ENCODE measurements around the gene ACKR4. TPM values are rescaled to one million over a fixed set of nuclear protein-coding genes. Genes with fewer than 3 reads are reported as not detected.
A peak's percentile ranks its signal among the peaks of the same experiment; 100 is the strongest.

ACKR4 gene
- total RNA-seq (under 1 TPM in 3 of 5 experiments, not detected in 2; 0.16 to 0.51 (median 0.19) TPM), polyA plus RNA-seq (not detected), total RNA-seq (not detected)

DNA sequence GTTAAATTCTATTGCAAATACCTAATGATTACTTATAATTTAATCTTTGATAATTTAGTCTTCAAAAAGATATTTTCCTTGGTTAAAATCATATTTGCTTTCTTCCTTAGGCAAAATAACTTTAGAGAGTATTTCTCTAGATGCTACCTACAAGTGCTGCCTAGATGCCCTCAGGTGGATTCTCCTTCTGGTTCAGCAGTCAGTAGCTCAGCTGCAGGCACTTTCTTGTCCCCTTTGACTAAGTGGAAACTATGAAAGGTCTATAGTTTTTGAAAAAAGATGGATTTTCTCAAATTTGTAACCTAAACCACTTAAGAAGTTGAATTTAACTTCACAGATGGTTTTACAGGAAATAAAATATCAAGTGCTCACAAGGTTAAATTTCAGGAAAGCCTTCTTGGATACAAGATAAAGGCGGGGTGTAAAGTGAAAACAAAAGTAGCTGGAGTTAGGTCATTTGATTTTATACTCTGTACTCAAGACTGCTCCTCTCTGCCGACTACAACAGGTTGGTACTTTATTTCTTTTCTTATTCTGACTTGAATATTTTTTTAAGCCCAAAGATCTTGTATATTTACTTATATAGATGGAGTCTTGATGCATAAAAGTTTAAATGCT is at the start of gene ACKR4:
ACKR4 (plus strand) TSS at position 455 of the 618 bp plus-strand sequence. CDS start 3,128 bp downstream, outside the sequence.
- no peaks in the 10 kb centered on the region for H3K27me3 Mint-ChIP-seq

DNA sequence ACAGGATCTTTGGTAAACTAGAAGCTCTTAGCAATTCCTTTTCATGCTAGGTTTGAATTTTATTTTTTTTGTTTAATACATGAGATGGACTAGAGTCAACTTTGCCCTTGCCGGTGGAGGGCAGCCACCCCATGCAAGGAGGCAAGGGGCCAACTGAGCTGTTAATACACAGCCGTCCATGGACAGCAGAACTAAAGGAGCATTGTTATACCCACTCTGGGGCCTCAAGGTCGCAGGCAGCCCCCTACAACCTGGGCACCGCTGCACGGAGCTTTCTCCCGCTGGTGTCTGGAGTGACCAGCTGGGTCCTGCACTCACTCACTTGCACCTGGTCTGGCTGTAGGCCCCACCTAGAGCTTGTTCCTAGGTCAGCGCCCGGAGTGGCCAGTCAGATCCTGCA is 47.9 kb upstream of the ACKR4 start:
- Mint-ChIP-seq H3K27ac (peak overlapping the region in 1 of 9 donors; percentile 28), H3K36me3 (peaks cover 0 to 13% (median 0%) of the 10 kb centered on the region in 5 donors), H3K4me3 (no peak overlapping the region), H3K27me3 (no peaks in the 10 kb centered on the region), H3K9me3 (peaks cover 0 to 4% (median 0%) of the 10 kb centered on the region in 11 donors), H3K4me1 (peaks cover 9 to 31% (median 15%) of the 10 kb centered on the region in 7 donors)
- intact Hi-C loops (cut with micrococcal nuclease) = no loop called here
- Histone ChIP-seq H3K27ac (ENCODE audit: low read depth, low read length) (no peak overlapping the region), H3K27me3 (ENCODE audit: control insufficient read depth in 2 of 2, insufficient read depth in 2 of 2, low read length in 2 of 2) (no peaks in the 10 kb centered on the region), H3K9me3 (ENCODE audit: control insufficient read depth in 2 of 3, low read length in 3 of 3) (no peaks in the 10 kb centered on the region), H3K36me3 (ENCODE audit: control insufficient read depth in 2 of 3, insufficient read depth in 3 of 3, low read length in 3 of 3) (no peaks in the 10 kb centered on the region), H3K4me3 (ENCODE audit: low read length) (no peak overlapping the region), H3K4me1 (ENCODE audit: control insufficient read depth in 2 of 2, insufficient read depth in 2 of 2, low read length in 2 of 2) (no peaks in the 10 kb centered on the region)
- ATAC-seq (no peak), DNase-seq (no peak)
- POLR2A ChIA-PET = no interaction called here
- CTCF ChIA-PET = no interaction called here

More for the DNA sequence above, at the start of gene ACKR4:
- POLR2A ChIA-PET = no interaction called here
- Histone ChIP-seq H3K27me3 (ENCODE audit: control insufficient read depth in 2 of 2, insufficient read depth in 2 of 2, low read length in 2 of 2) (no peaks in the 10 kb centered on the region), H3K4me3 (ENCODE audit: low read length) (no peak within 1 kb of the TSS), H3K9me3 (ENCODE audit: control insufficient read depth in 2 of 3, low read length in 3 of 3) (no peaks in the 10 kb centered on the region), H3K36me3 (ENCODE audit: control insufficient read depth in 2 of 3, insufficient read depth in 3 of 3, low read length in 3 of 3) (peaks cover 0 to 7% (median 0%) of the 10 kb centered on the region in 3 experiments), H3K27ac (ENCODE audit: low read depth, low read length) (no peak within 1 kb of the TSS), H3K4me1 (ENCODE audit: control insufficient read depth in 2 of 2, insufficient read depth in 2 of 2, low read length in 2 of 2) (no peaks in the 10 kb centered on the region)
- Mint-ChIP-seq H3K36me3 (peaks cover 12 to 55% (median 54%) of the 10 kb centered on the region in 5 donors), H3K9me3 (peaks cover 0 to 2% (median 0%) of the 10 kb centered on the region in 11 donors), H3K4me3 (no peak within 1 kb of the TSS), H3K27ac (peak within 1 kb of the TSS in 1 of 9 donors; percentile 31), H3K4me1 (peaks cover 0 to 5% (median 0%) of the 10 kb centered on the region in 7 donors)
- ATAC-seq (no peak), DNase-seq (no peak)
- CTCF ChIA-PET = no interaction called here
- intact Hi-C loops (cut with micrococcal nuclease) = no loop called here

DNA sequence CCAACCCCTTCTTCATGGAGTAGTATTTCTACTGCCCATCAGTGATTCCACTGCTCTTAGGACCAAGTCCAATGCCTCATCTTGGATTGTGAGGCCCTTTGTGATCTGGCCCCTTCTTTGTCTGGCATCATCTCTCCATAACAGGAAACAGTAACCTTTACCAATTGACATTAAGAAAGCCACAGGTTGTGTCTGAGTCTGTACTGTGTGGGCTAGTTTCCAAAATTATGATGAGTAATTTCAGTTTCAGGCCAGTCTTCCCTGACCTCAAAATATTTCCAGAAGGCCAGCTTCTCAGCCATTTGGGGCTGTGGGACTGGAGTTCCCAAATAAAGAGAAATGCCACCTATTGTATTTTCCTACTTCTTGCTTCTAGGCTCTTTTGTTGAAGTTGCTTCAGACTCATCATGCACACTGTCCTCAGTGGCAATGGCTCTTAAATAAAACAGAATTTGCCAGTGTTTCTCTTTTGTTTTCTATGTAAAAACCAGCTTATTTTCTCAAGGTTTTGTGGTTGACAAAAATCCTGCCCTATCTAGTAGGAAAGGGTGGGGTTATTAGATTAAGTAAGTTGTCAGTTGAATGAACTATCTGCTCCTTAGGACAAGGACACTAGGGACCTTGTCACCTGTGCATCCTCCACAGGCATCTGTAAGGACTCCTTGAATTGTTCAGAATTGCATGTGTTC is 47.0 kb upstream of the ACKR4 start:
- Mint-ChIP-seq H3K4me3 (peak overlapping the region in 1 of 10 donors; percentile 53), H3K27me3 (no peaks in the 10 kb centered on the region), H3K27ac (peak overlapping the region in 7 of 9 donors; percentile 26 to 76 (median 60)), H3K36me3 (peaks cover 0 to 8% (median 0%) of the 10 kb centered on the region in 5 donors), H3K4me1 (peaks cover 9 to 27% (median 15%) of the 10 kb centered on the region in 7 donors), H3K9me3 (peaks cover 0 to 4% (median 0%) of the 10 kb centered on the region in 11 donors)
- H3K27me3 ChIP-seq (ENCODE audit: control insufficient read depth in 2 of 2, insufficient read depth in 2 of 2, low read length in 2 of 2) = no peaks in the 10 kb centered on the region
- ATAC-seq (peak; percentile 24), DNase-seq (peak in 1 of 9 donors; percentile 41)
- H3K27ac ChIP-seq (ENCODE audit: low read depth, low read length) = no peak overlapping the region
- H3K9me3 ChIP-seq (ENCODE audit: control insufficient read depth in 2 of 3, low read length in 3 of 3) = no peaks in the 10 kb centered on the region
- H3K36me3 ChIP-seq (ENCODE audit: control insufficient read depth in 2 of 3, insufficient read depth in 3 of 3, low read length in 3 of 3) = no peaks in the 10 kb centered on the region
- intact Hi-C loops (cut with micrococcal nuclease) = loop anchor here in 1 of 2 donors (5.0 kb wide), 1 partner anchor 1168 kb away; the partner anchor contains the start of gene NUDT16
- POLR2A ChIA-PET = no interaction called here
- CTCF ChIA-PET = no interaction called here
- no peak overlapping the region for H3K4me3 ChIP-seq (ENCODE audit: low read length)
- no peaks in the 10 kb centered on the region for H3K4me1 ChIP-seq (ENCODE audit: control insufficient read depth in 2 of 2, insufficient read depth in 2 of 2, low read length in 2 of 2)

DNA sequence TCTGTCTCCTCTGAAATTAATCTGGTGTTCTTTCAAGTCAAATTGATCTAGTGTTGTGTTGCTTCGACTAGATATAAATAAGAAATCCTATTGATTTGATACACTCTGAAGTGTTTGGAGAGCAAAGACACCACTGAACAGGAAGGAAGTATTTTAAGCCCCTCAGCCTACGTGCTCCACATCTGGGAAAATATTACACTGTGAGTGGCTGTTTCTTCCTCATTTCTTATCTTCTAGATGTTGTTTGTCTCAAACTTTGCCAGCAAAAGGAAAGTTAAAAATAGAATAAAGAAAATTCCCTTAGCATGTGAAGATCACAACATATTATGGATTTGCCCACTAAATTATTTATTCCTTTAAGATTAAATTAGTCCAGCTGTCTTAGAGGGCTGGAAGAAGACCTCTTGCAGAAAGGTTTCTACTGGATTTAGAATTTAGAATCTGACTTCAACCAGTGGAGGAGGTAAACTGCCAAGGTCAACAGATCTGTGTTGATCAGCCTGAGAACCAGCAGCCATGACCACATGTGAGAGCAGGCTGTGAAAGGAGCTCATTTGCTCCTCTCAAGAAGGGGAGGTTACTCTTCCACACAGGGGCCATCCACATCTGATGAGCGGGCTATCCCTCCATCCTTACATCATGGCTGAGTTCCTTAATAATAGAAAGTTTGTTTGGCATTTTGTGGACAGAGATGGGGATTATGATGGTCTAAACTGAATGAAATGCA is 46.3 kb upstream of the ACKR4 start:
- H3K4me1 ChIP-seq (ENCODE audit: control insufficient read depth in 2 of 2, insufficient read depth in 2 of 2, low read length in 2 of 2) = no peaks in the 10 kb centered on the region
- ChIA-PET CTCF (interaction anchor here (0.7 kb wide), 1 partner anchor 866 kb away, joined by 3 read pairs; no protein-coding TSS in a partner anchor), POLR2A (interaction anchor here (0.5 kb wide), 1 partner anchor 73 kb away, joined by 3 read pairs; no protein-coding TSS in a partner anchor)
- DNase-seq (peak in 1 of 9 donors; percentile 0), ATAC-seq (no peak)
- H3K9me3 ChIP-seq (ENCODE audit: control insufficient read depth in 2 of 3, low read length in 3 of 3) = no peaks in the 10 kb centered on the region
- H3K27ac ChIP-seq (ENCODE audit: low read depth, low read length) = no peak overlapping the region
- Mint-ChIP-seq H3K27me3 (no peaks in the 10 kb centered on the region), H3K36me3 (peaks cover 0 to 8% (median 3%) of the 10 kb centered on the region in 5 donors), H3K27ac (peak overlapping the region in 7 of 9 donors; percentile 26 to 76 (median 60)), H3K4me3 (peak overlapping the region in 1 of 10 donors; percentile 18), H3K4me1 (peaks cover 9 to 24% (median 15%) of the 10 kb centered on the region in 7 donors), H3K9me3 (peaks cover 0 to 4% (median 0%) of the 10 kb centered on the region in 11 donors)
- intact Hi-C loops (cut with micrococcal nuclease) = loop anchor here in 1 of 2 donors (5.0 kb wide), 1 partner anchor 1168 kb away; the partner anchor contains the start of gene NUDT16
- no peaks in the 10 kb centered on the region for H3K27me3 ChIP-seq (ENCODE audit: control insufficient read depth in 2 of 2, insufficient read depth in 2 of 2, low read length in 2 of 2)
- H3K36me3 ChIP-seq (ENCODE audit: control insufficient read depth in 2 of 3, insufficient read depth in 3 of 3, low read length in 3 of 3) = no peaks in the 10 kb centered on the region
- H3K4me3 ChIP-seq (ENCODE audit: low read length) = no peak overlapping the region

DNA sequence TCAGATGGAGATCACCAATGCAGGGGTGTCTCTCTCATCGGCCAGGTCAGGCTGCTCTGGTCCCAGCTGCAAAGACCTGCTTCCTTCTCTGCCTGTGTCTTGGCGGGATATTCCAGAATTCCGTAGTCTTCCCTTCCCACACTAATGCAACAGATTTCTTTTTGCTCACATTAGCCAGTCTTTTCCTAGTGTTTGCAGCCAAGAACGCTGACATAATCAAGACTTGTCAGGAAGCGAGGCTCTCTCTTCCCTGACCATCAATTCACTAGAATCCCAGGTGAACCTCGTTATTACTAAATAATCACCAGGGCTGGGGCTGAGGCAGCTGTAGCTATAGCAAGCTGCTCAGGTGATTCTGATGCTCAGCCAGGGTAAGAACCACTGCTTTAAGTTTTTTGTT is 43.2 kb upstream of the ACKR4 start:
- DNase-seq (no peak), ATAC-seq (no peak)
- H3K4me1 Mint-ChIP-seq = peaks cover 9 to 20% (median 15%) of the 10 kb centered on the region in 7 donors
- Histone ChIP-seq H3K9me3 (ENCODE audit: control insufficient read depth in 2 of 3, low read length in 3 of 3) (no peaks in the 10 kb centered on the region), H3K4me1 (ENCODE audit: control insufficient read depth in 2 of 2, insufficient read depth in 2 of 2, low read length in 2 of 2) (no peaks in the 10 kb centered on the region), H3K4me3 (ENCODE audit: low read length) (no peak overlapping the region), H3K27ac (ENCODE audit: low read depth, low read length) (no peak overlapping the region), H3K36me3 (ENCODE audit: control insufficient read depth in 2 of 3, insufficient read depth in 3 of 3, low read length in 3 of 3) (no peaks in the 10 kb centered on the region), H3K27me3 (ENCODE audit: control insufficient read depth in 2 of 2, insufficient read depth in 2 of 2, low read length in 2 of 2) (no peaks in the 10 kb centered on the region)
- peaks cover 0 to 27% (median 4%) of the 10 kb centered on the region in 5 donors for H3K36me3 Mint-ChIP-seq
- no peak overlapping the region for H3K27ac Mint-ChIP-seq
- ChIA-PET POLR2A (interaction anchor here (0.6 kb wide), 1 partner anchor 80 kb away, joined by 3 read pairs; no protein-coding TSS in a partner anchor), CTCF (no interaction called here)
- peaks cover 0 to 3% (median 0%) of the 10 kb centered on the region in 11 donors for H3K9me3 Mint-ChIP-seq
- intact Hi-C loops (cut with micrococcal nuclease) = loop anchor here in 1 of 2 donors (5.0 kb wide), 1 partner anchor 1172 kb away; the partner anchor contains the start of gene NUDT16
- H3K4me3 Mint-ChIP-seq = no peak overlapping the region
- H3K27me3 Mint-ChIP-seq = no peaks in the 10 kb centered on the region

DNA sequence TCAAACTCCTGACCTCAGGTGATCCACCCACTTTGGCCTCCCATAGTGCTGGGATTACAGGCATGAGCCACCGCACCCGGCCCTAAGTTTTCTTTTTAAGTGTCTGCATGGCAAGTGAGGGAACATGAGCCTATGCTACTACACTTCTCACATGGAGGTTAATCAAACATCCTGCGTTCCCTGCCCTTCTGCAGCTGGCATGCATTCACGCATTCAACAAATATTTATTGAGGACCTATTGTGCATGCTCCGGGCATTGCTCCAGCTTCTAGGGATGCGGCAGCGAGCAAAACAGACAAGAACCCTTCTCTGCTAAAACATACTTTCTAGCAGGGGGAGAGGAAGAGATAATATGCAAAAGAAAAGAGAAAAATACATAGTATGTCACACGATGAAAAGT is 42.6 kb upstream of the ACKR4 start:
- peaks cover 0 to 30% (median 4%) of the 10 kb centered on the region in 5 donors for H3K36me3 Mint-ChIP-seq
- H3K27me3 ChIP-seq (ENCODE audit: control insufficient read depth in 2 of 2, insufficient read depth in 2 of 2, low read length in 2 of 2) = no peaks in the 10 kb centered on the region
- H3K9me3 Mint-ChIP-seq = peaks cover 0 to 3% (median 0%) of the 10 kb centered on the region in 11 donors
- DNase-seq = no peak
- no peak for ATAC-seq
- no peaks in the 10 kb centered on the region for H3K36me3 ChIP-seq (ENCODE audit: control insufficient read depth in 2 of 3, insufficient read depth in 3 of 3, low read length in 3 of 3)
- no peak overlapping the region for H3K4me3 ChIP-seq (ENCODE audit: low read length)
- H3K4me1 ChIP-seq (ENCODE audit: control insufficient read depth in 2 of 2, insufficient read depth in 2 of 2, low read length in 2 of 2) = no peaks in the 10 kb centered on the region
- H3K9me3 ChIP-seq (ENCODE audit: control insufficient read depth in 2 of 3, low read length in 3 of 3) = no peaks in the 10 kb centered on the region
- no peak overlapping the region for H3K4me3 Mint-ChIP-seq
- H3K4me1 Mint-ChIP-seq = peaks cover 9 to 17% (median 15%) of the 10 kb centered on the region in 7 donors
- intact Hi-C loops (cut with micrococcal nuclease) = loop anchor here in 1 of 2 donors (5.0 kb wide), 1 partner anchor 1172 kb away; the partner anchor contains the start of gene NUDT16
- CTCF ChIA-PET = no interaction called here
- no peak overlapping the region for H3K27ac ChIP-seq (ENCODE audit: low read depth, low read length)
- POLR2A ChIA-PET = no interaction called here
- no peak overlapping the region for H3K27ac Mint-ChIP-seq
- no peaks in the 10 kb centered on the region for H3K27me3 Mint-ChIP-seq
